H1 (cell line): Measurements from ENCODE around the gene RTCB. TPM values are rescaled to one million over a fixed set of nuclear protein-coding genes. Genes with fewer than 3 reads are reported as not detected.

ENCODE experiments used
- CTCF ChIA-PET: fragments of 300-600 bp; sonication (Branson Sonifier 250); formaldehyde crosslinking; loops from one replicate; lab custom pipeline; 2021; ENCODE audit not compliant: partially characterized antibody; lab: Charles Lee
- POLR2A ChIA-PET: fragments of 300-600 bp; sonication (Branson Sonifier 250); formaldehyde crosslinking; loops from one replicate; lab custom pipeline; 2021; ENCODE audit warnings: inconsistent platforms; ENCODE audit not compliant: partially characterized antibody; lab: Charles Lee
- DNase-seq, 2 experiments: peaks; one replicate each; pipeline versions ENCODE4 v3.0.0 to v3.0.0-alpha.2; 2010 to 2022; ENCODE audit warnings: low spot score in 2 of 2, low read depth in 1 of 2, mixed read lengths in 1 of 2
- FAIRE-seq: peaks from 2 replicates; lab custom pipeline; 2011; peaks lifted over from hg19 to GRCh38; lab: Jason Lieb, UNC
- H2AFZ ChIP-seq: 2 replicates; pipeline ENCODE4 v1.8.1; 2012; ENCODE audit warnings: low read length, inconsistent platforms
- H2AK5ac ChIP-seq: 2 replicates; pipeline ENCODE4 v1.6.1; 2013; ENCODE audit warnings: low read depth, low read length
- H2BK120ac ChIP-seq: replicated peaks from 2 replicates; pipeline ENCODE3; 2013; ENCODE audit warnings: low read depth, low read length, inconsistent platforms
- H2BK12ac ChIP-seq: 2 replicates; pipeline ENCODE4 v1.6.1; 2013; ENCODE audit warnings: low read depth, low read length
- H2BK15ac ChIP-seq: 2 replicates; pipeline ENCODE4 v1.6.1; 2013; ENCODE audit warnings: low read length
- H2BK20ac ChIP-seq: 2 replicates; pipeline ENCODE4 v1.6.1; 2013; ENCODE audit warnings: low read length
- H2BK5ac ChIP-seq: 2 replicates; pipeline ENCODE4 v1.6.1; 2013; ENCODE audit warnings: low read depth, low read length
- H3K14ac ChIP-seq: 2 replicates; pipeline ENCODE4 v1.6.1; 2013; ENCODE audit warnings: inconsistent platforms; ENCODE audit not compliant: insufficient read length
- H3K18ac ChIP-seq: 2 replicates; pipeline ENCODE4 v1.6.1; 2013; ENCODE audit warnings: low read length; ENCODE audit errors: extremely low read depth
- H3K23ac ChIP-seq: 2 replicates; pipeline ENCODE4 v1.6.1; 2013; ENCODE audit warnings: inconsistent platforms; ENCODE audit not compliant: insufficient read length
- H3K23me2 ChIP-seq: 2 replicates; pipeline ENCODE4 v1.6.1; 2013; ENCODE audit warnings: low read depth, low read length
- H3K27ac ChIP-seq: 2 replicates; pipeline ENCODE4 v1.6.1; 2011; ENCODE audit warnings: low read depth, low read length, inconsistent platforms
- H3K27me3 ChIP-seq, 4 experiments: replicated peaks in 1 of 4; 1 replicate in 1 of 4; 2 replicates in 3 of 4; pipeline versions ENCODE4 v1.6.1 to v1.8.1; 2011 to 2013; ENCODE audit warnings: low read length in 3 of 4, mild to moderate bottlenecking in 3 of 4, inconsistent platforms in 2 of 4, mixed read lengths in 2 of 4, moderate library complexity in 1 of 4; ENCODE audit not compliant: control insufficient read depth in 3 of 4, insufficient read depth in 3 of 4; ENCODE audit errors: extremely low read depth in 1 of 4
- H3K36me3 ChIP-seq, 4 experiments: 2 replicates each; pipeline versions ENCODE4 v1.6.1 to v1.8.1; 2011 to 2013; ENCODE audit warnings: mild to moderate bottlenecking in 4 of 4, low read length in 3 of 4, moderate library complexity in 2 of 4, control low read depth in 1 of 4, inconsistent platforms in 1 of 4; ENCODE audit not compliant: insufficient read depth in 4 of 4, control insufficient read depth in 2 of 4
- H3K4ac ChIP-seq: replicated peaks from 2 replicates; pipeline ENCODE3; 2013; ENCODE audit warnings: low read length, low read depth, mixed read lengths, inconsistent platforms; ENCODE audit not compliant: insufficient read length
- H3K4me1 ChIP-seq, 4 experiments: replicated peaks in 1 of 4; 1 replicate in 1 of 4; 2 replicates in 3 of 4; pipeline versions ENCODE4 v1.6.1 to v1.8.1; 2011 to 2013; ENCODE audit warnings: low read length in 3 of 4, inconsistent platforms in 2 of 4, mixed read lengths in 1 of 4; ENCODE audit not compliant: insufficient read depth in 4 of 4, control insufficient read depth in 3 of 4
- H3K4me2 ChIP-seq, 2 experiments: 2 replicates each; pipeline versions ENCODE4 v1.6.1 to v1.8.1; 2011 to 2013; ENCODE audit warnings: low read depth in 2 of 2, low read length in 2 of 2, control low read depth in 1 of 2, inconsistent platforms in 1 of 2, mild to moderate bottlenecking in 1 of 2; ENCODE audit not compliant: insufficient read depth in 1 of 2
- H3K4me3 ChIP-seq, 4 experiments: fragments of 200-600, 300-600 bp in 1 of 4; sonication (generic), shearing (Covaris generic), sonication (Bioruptor Twin) in 1 of 4; 2 replicates each; pipeline versions ENCODE4 v1.5.1 to v1.8.1; 2011 to 2016; ENCODE audit warnings: low read length in 4 of 4, low read depth in 3 of 4, control low read depth in 2 of 4, inconsistent platforms in 2 of 4, mild to moderate bottlenecking in 2 of 4, mixed read lengths in 1 of 4, moderate library complexity in 1 of 4; ENCODE audit not compliant: insufficient read depth in 2 of 4; ENCODE audit errors: extremely low read depth in 1 of 4
- H3K56ac ChIP-seq: replicated peaks from 2 replicates; pipeline ENCODE3; 2013; ENCODE audit warnings: low read depth, mild to moderate bottlenecking, mixed read lengths, low read length, inconsistent platforms; ENCODE audit not compliant: insufficient read length
- H3K79me1 ChIP-seq: 2 replicates; pipeline ENCODE4 v1.6.1; 2013; ENCODE audit warnings: low read depth, low read length, control low read depth
- H3K79me2 ChIP-seq, 2 experiments: 2 replicates each; pipeline versions ENCODE4 v1.6.1 to v1.8.1; 2012 to 2013; ENCODE audit warnings: low read length in 2 of 2, mild to moderate bottlenecking in 2 of 2, inconsistent platforms in 1 of 2; ENCODE audit not compliant: insufficient read depth in 2 of 2, control insufficient read depth in 1 of 2
- H3K9ac ChIP-seq, 4 experiments: replicated peaks in 1 of 4; 1 replicate in 1 of 4; 2 replicates in 3 of 4; pipeline versions ENCODE4 v1.6.1 to v1.8.1; 2011 to 2013; ENCODE audit warnings: low read depth in 3 of 4, low read length in 3 of 4, control low read depth in 2 of 4, mild to moderate bottlenecking in 2 of 4, moderate library complexity in 2 of 4, inconsistent platforms in 1 of 4; ENCODE audit errors: extremely low read depth in 1 of 4
- H3K9me3 ChIP-seq, 2 experiments: 2 replicates each; pipeline versions ENCODE4 v1.6.1 to v1.8.1; 2012 to 2013; ENCODE audit warnings: mild to moderate bottlenecking in 2 of 2, moderate library complexity in 2 of 2, control low read depth in 1 of 2, inconsistent platforms in 1 of 2, low read depth in 1 of 2, low read length in 1 of 2, mixed read lengths in 1 of 2; ENCODE audit not compliant: insufficient read depth in 2 of 2
- H4K20me1 ChIP-seq, 2 experiments: replicated peaks in 1 of 2; 2 replicates each; pipeline versions ENCODE3 to v1.8.1; 2011 to 2013; ENCODE audit warnings: inconsistent platforms in 2 of 2, low read length in 2 of 2, mild to moderate bottlenecking in 1 of 2; ENCODE audit not compliant: insufficient read depth in 2 of 2, control insufficient read depth in 1 of 2
- H4K5ac ChIP-seq: 2 replicates; pipeline ENCODE4 v1.6.1; 2013; ENCODE audit warnings: low read length, low read depth, mixed read lengths, inconsistent platforms; ENCODE audit not compliant: insufficient read length
- H4K8ac ChIP-seq: 2 replicates; pipeline ENCODE4 v1.8.0; 2013; ENCODE audit warnings: mild to moderate bottlenecking, moderate library complexity, low read length, inconsistent platforms; ENCODE audit not compliant: insufficient read depth; ENCODE audit errors: extremely low read depth
- H4K91ac ChIP-seq: replicated peaks from 2 replicates; pipeline ENCODE3; 2013; ENCODE audit warnings: low read length, mixed read lengths, inconsistent platforms; ENCODE audit not compliant: insufficient read length
- CTCF ChIP-seq, 3 experiments: IDR thresholded peaks; 1 replicate in 2 of 3; 2 replicates in 1 of 3; pipeline versions ENCODE4 v1.5.1 to v1.6.1; 2011; ENCODE audit warnings: low read length in 3 of 3, mild to moderate bottlenecking in 3 of 3, inconsistent platforms in 2 of 3, low read depth in 1 of 3, moderate library complexity in 1 of 3; ENCODE audit not compliant: insufficient read depth in 1 of 3; ENCODE audit errors: control extremely low read depth in 1 of 3
- SRF ChIP-seq: IDR thresholded peaks from 2 replicates; pipeline ENCODE4 v1.6.1; 2011; ENCODE audit warnings: mild to moderate bottlenecking, low read depth, low read length, moderate library complexity
- TCF12 ChIP-seq: IDR thresholded peaks from 2 replicates; pipeline ENCODE4 v1.6.1; 2011; ENCODE audit warnings: low read depth, mild to moderate bottlenecking, low read length
- WGBS, 2 experiments: shearing (Covaris generic) in 1 of 2; methylation state at CpG; one replicate each; pipeline versions ENCODE4 v1.1.6 to v1.1.7; 2013 to 2015; ENCODE audit warnings: low lambda C conversion rate in 2 of 2, mixed read lengths in 2 of 2, inconsistent platforms in 1 of 2, low coverage in 1 of 2, missing lambda C conversion rate in 1 of 2; ENCODE audit not compliant: insufficient replicate concordance in 2 of 2, insufficient coverage in 1 of 2, insufficient read length in 1 of 2; ENCODE audit errors: extremely low coverage in 1 of 2, missing lambda C conversion rate in 1 of 2; 5-methylcytosine and 5-hydroxymethylcytosine counted together
- polyA plus RNA-seq, 7 experiments: library from polyadenylated mRNA; depleted of rRNA in 3 of 7; stranded (reverse) in 5 of 7; unstranded in 2 of 7; fragments of >200 nt in 5 of 7; fragments of 200-250 nt in 2 of 7; gene quantifications; 1 replicate in 5 of 7; 2 replicates in 1 of 7; 4 replicates in 1 of 7; pipeline versions ENCODE4 v1.2.1 to v1.2.3, GENCODE V29; 2011 to 2013; ENCODE audit warnings: missing spikeins in 2 of 7, mixed read lengths in 2 of 7
- total RNA-seq: library from RNA; stranded (reverse); fragmentation: NEBNext Ultra II Directional; extraction: Animal tissue kit (Norgen Biotek cat#: 25700); gene quantifications from 2 replicates; pipeline ENCODE4 v1.2.1, GENCODE V29; 2021

RTCB gene
- total and polyA plus RNA-seq, 2 of the 8 experiments (the other 6 are each of a cell fraction or from before 2014, with no cell fraction given), result 104 to 114 TPM

GRCh38 chr22:32376681-32377080, 35.4 kb downstream of the RTCB start:
- Histone ChIP-seq H4K5ac (no peak overlapping the region), H3K4me1 (no peaks in the 10 kb centered on the region), H3K79me2 (no peaks in the 10 kb centered on the region), H3K27me3 (no peaks in the 10 kb centered on the region; a peak in 1 of 7 replicates), H3K27ac (no peak overlapping the region), H2BK5ac (0 out of 2 replicates have a peak overlapping the region, but pooled peaks have one; percentile 60), H3K18ac (no peak overlapping the region), H2BK20ac (no peak overlapping the region), H3K9ac (no peak overlapping the region), H3K23me2 (no peaks in the 10 kb centered on the region), H3K4me2 (no peak overlapping the region), H3K56ac (no peak overlapping the region), H2AFZ (no peak overlapping the region), H3K79me1 (no peaks in the 10 kb centered on the region), H3K23ac (no peak overlapping the region), H2BK15ac (no peak overlapping the region), H2BK120ac (no peak overlapping the region), H3K14ac (peak overlapping the region; percentile 16)
- FAIRE-seq (no peak), DNase-seq (no peak)
- POLR2A ChIA-PET, result interaction anchor here (0.5 to 1.2 kb wide), 2 partner anchors 9 to 409 kb away, joined by 3 to 4 read pairs; no protein-coding TSS in a partner anchor
- no peak for TF ChIP-seq CTCF (IDR thresholded peaks at IDR 0.05; ENCODE audit: control extremely low read depth in 1 of 3, insufficient read depth in 1 of 3, low read depth in 1 of 3, low read length in 3 of 3)
- TF ChIP-seq SRF, result no peak
- no peak for TF ChIP-seq TCF12
- TF ChIP-seq, all 59 proteins: peak for 0
- Histone ChIP-seq H3K4me3 (no peak overlapping the region), H3K9me3 (no peaks in the 10 kb centered on the region), H3K4ac (no peak overlapping the region), H2BK12ac (no peak overlapping the region), H3K36me3 (no peaks in the 10 kb centered on the region), H4K91ac (no peak overlapping the region), H4K20me1 (no peaks in the 10 kb centered on the region), H4K8ac (no peak overlapping the region), H2AK5ac (no peak overlapping the region)
- CTCF ChIA-PET, result interaction anchor here (0.8 to 2.4 kb wide), 5 partner anchors 67 to 250 kb away, joined by 3 to 6 read pairs (median 4); no protein-coding TSS in a partner anchor
- 72% methylated on average over 5 of the region's 5 CpGs; no CpG with 5 or more reads in 1 of the 2 experiments for WGBS, 2 experiments
